Measurements from ENCODE around the gene ITPR1.

ITPR1 gene

GRCh38 chr3:4820296-4821121, 327.4 kb downstream of the ITPR1 start:
- no peak overlapping the region for H4K8ac ChIP-seq (ENCODE audit: low read depth, low read length)
- H2BK5ac ChIP-seq (ENCODE audit: low read length): no peak overlapping the region
- H3K36me3 ChIP-seq (ENCODE audit: control insufficient read depth, insufficient read depth, low read length): no peaks in the 10 kb centered on the region
- H3K4me2 ChIP-seq (ENCODE audit: low read length): no peak overlapping the region
- no peaks in the 10 kb centered on the region for H3K79me1 ChIP-seq (ENCODE audit: low read length)
- H3K9ac ChIP-seq (ENCODE audit: low read length): no peak overlapping the region
- no peak overlapping the region for H3K27ac ChIP-seq (ENCODE audit: low read depth, low read length)
- no peak for DNase-seq
- no peak overlapping the region for H3K4me3 ChIP-seq (ENCODE audit: low read length)
- no peak overlapping the region for H3K4ac ChIP-seq (ENCODE audit: low read depth, low read length)
- no peak overlapping the region for H3K18ac ChIP-seq (ENCODE audit: low read length)
- H2AK5ac ChIP-seq (ENCODE audit: low read length): no peak overlapping the region
- no peak overlapping the region for H3K23ac ChIP-seq (ENCODE audit: low read length)
- no peak overlapping the region for H2BK15ac ChIP-seq (replicated peaks; ENCODE audit: low read depth)
- no peaks in the 10 kb centered on the region for H3K27me3 ChIP-seq (ENCODE audit: insufficient read depth, low read length, poor library complexity)
- no peak overlapping the region for H2BK120ac ChIP-seq (ENCODE audit: low read depth, low read length)
- peaks cover 12% of the 10 kb centered on the region for H3K4me1 ChIP-seq (ENCODE audit: control insufficient read depth, low read depth, low read length)
- H3K56ac ChIP-seq (ENCODE audit: low read length): no peak overlapping the region
- no peak overlapping the region for H4K5ac ChIP-seq (ENCODE audit: low read length)
- H3K79me2 ChIP-seq (ENCODE audit: control insufficient read depth, insufficient read depth, low read length): no peaks in the 10 kb centered on the region
- WGBS (ENCODE audit: extremely low coverage, insufficient coverage, low lambda C conversion rate): no CpG with 5 or more reads among the region's 17 CpGs

- Histone ChIP-seq H3K4me2 (ENCODE audit: low read length) (no peak overlapping the region), H3K36me3 (ENCODE audit: control insufficient read depth, insufficient read depth, low read length) (no peaks in the 10 kb centered on the region), H3K56ac (ENCODE audit: low read length) (no peak overlapping the region), H2BK120ac (ENCODE audit: low read depth, low read length) (no peak overlapping the region), H3K18ac (ENCODE audit: low read length) (no peak overlapping the region), H3K23ac (ENCODE audit: low read length) (peak overlapping the region; percentile 37), H3K79me1 (ENCODE audit: low read length) (no peaks in the 10 kb centered on the region), H2BK15ac (replicated peaks; ENCODE audit: low read depth) (no peak overlapping the region), H3K4me3 (ENCODE audit: low read length) (no peak overlapping the region), H2AK5ac (ENCODE audit: low read length) (no peak overlapping the region), H3K79me2 (ENCODE audit: control insufficient read depth, insufficient read depth, low read length) (no peaks in the 10 kb centered on the region), H4K8ac (ENCODE audit: low read depth, low read length) (no peak overlapping the region), H2BK5ac (ENCODE audit: low read length) (no peak overlapping the region), H3K27me3 (ENCODE audit: insufficient read depth, low read length, poor library complexity) (no peaks in the 10 kb centered on the region), H3K27ac (ENCODE audit: low read depth, low read length) (no peak overlapping the region), H4K5ac (ENCODE audit: low read length) (no peak overlapping the region), H3K4me1 (ENCODE audit: control insufficient read depth, low read depth, low read length) (peaks cover 14% of the 10 kb centered on the region), H3K4ac (ENCODE audit: low read depth, low read length) (no peak overlapping the region), H3K9ac (ENCODE audit: low read length) (no peak overlapping the region)
- no CpG with 5 or more reads among the region's 2 CpGs for WGBS (ENCODE audit: extremely low coverage, insufficient coverage, low lambda C conversion rate)
- peak; percentile 55 for DNase-seq
Observed at GRCh38 chr3:4821338-4821737, 328.2 kb downstream of the ITPR1 start.

- no peak overlapping the region for H4K8ac ChIP-seq (ENCODE audit: low read depth, low read length)
- H2BK15ac ChIP-seq (replicated peaks; ENCODE audit: low read depth): no peak overlapping the region
- WGBS (ENCODE audit: extremely low coverage, insufficient coverage, low lambda C conversion rate): no CpG with 5 or more reads among the region's 11 CpGs
- H3K18ac ChIP-seq (ENCODE audit: low read length): no peak overlapping the region
- no peak overlapping the region for H3K4me3 ChIP-seq (ENCODE audit: low read length)
- H3K27ac ChIP-seq (ENCODE audit: low read depth, low read length): no peak overlapping the region
- no peaks in the 10 kb centered on the region for H3K79me2 ChIP-seq (ENCODE audit: control insufficient read depth, insufficient read depth, low read length)
- no peak overlapping the region for H2BK5ac ChIP-seq (ENCODE audit: low read length)
- no peak overlapping the region for H2AK5ac ChIP-seq (ENCODE audit: low read length)
- peaks cover 14% of the 10 kb centered on the region for H3K4me1 ChIP-seq (ENCODE audit: control insufficient read depth, low read depth, low read length)
- H4K5ac ChIP-seq (ENCODE audit: low read length): no peak overlapping the region
- H3K4me2 ChIP-seq (ENCODE audit: low read length): no peak overlapping the region
- H3K23ac ChIP-seq (ENCODE audit: low read length): no peak overlapping the region
- H3K56ac ChIP-seq (ENCODE audit: low read length): no peak overlapping the region
- H2BK120ac ChIP-seq (ENCODE audit: low read depth, low read length): no peak overlapping the region
- no peaks in the 10 kb centered on the region for H3K36me3 ChIP-seq (ENCODE audit: control insufficient read depth, insufficient read depth, low read length)
- H3K27me3 ChIP-seq (ENCODE audit: insufficient read depth, low read length, poor library complexity): no peaks in the 10 kb centered on the region
- DNase-seq: no peak
- H3K79me1 ChIP-seq (ENCODE audit: low read length): no peaks in the 10 kb centered on the region
- no peak overlapping the region for H3K4ac ChIP-seq (ENCODE audit: low read depth, low read length)
- no peak overlapping the region for H3K9ac ChIP-seq (ENCODE audit: low read length)
Observed at GRCh38 chr3:4821975-4822374, 328.8 kb downstream of the ITPR1 start.

GRCh38 chr3:4822568-4822967, 329.4 kb downstream of the ITPR1 start:
- H3K4me2 ChIP-seq (ENCODE audit: low read length): no peak overlapping the region
- no CpG with 5 or more reads among the region's 6 CpGs for WGBS (ENCODE audit: extremely low coverage, insufficient coverage, low lambda C conversion rate)
- no peak for DNase-seq

GRCh38 chr3:4823385-4823784, 330.2 kb downstream of the ITPR1 start:
- no CpG with 5 or more reads among the region's 1 CpG for WGBS (ENCODE audit: extremely low coverage, insufficient coverage, low lambda C conversion rate)
- no peak overlapping the region for H3K27ac ChIP-seq (ENCODE audit: low read depth, low read length)
- no peak overlapping the region for H3K23ac ChIP-seq (ENCODE audit: low read length)
- no peak overlapping the region for H3K4me2 ChIP-seq (ENCODE audit: low read length)
- no peaks in the 10 kb centered on the region for H3K79me2 ChIP-seq (ENCODE audit: control insufficient read depth, insufficient read depth, low read length)
- no peak for DNase-seq
- H3K56ac ChIP-seq (ENCODE audit: low read length): no peak overlapping the region
- no peak overlapping the region for H2AK5ac ChIP-seq (ENCODE audit: low read length)
- H3K4me1 ChIP-seq (ENCODE audit: control insufficient read depth, low read depth, low read length): peaks cover 14% of the 10 kb centered on the region
- no peak overlapping the region for H4K5ac ChIP-seq (ENCODE audit: low read length)
- no peaks in the 10 kb centered on the region for H3K27me3 ChIP-seq (ENCODE audit: insufficient read depth, low read length, poor library complexity)
- H2BK120ac ChIP-seq (ENCODE audit: low read depth, low read length): no peak overlapping the region
- H2BK5ac ChIP-seq (ENCODE audit: low read length): no peak overlapping the region
- no peak overlapping the region for H3K4me3 ChIP-seq (ENCODE audit: low read length)
- no peak overlapping the region for H2BK15ac ChIP-seq (replicated peaks; ENCODE audit: low read depth)
- H3K79me1 ChIP-seq (ENCODE audit: low read length): no peaks in the 10 kb centered on the region
- H3K36me3 ChIP-seq (ENCODE audit: control insufficient read depth, insufficient read depth, low read length): no peaks in the 10 kb centered on the region
- no peak overlapping the region for H3K4ac ChIP-seq (ENCODE audit: low read depth, low read length)
- H3K9ac ChIP-seq (ENCODE audit: low read length): no peak overlapping the region
- no peak overlapping the region for H3K18ac ChIP-seq (ENCODE audit: low read length)
- H4K8ac ChIP-seq (ENCODE audit: low read depth, low read length): no peak overlapping the region

More at GRCh38 chr3:4822568-4822967, 329.4 kb downstream of the ITPR1 start:
- Histone ChIP-seq H3K36me3 (ENCODE audit: control insufficient read depth, insufficient read depth, low read length) (no peaks in the 10 kb centered on the region), H3K79me1 (ENCODE audit: low read length) (no peaks in the 10 kb centered on the region), H3K23ac (ENCODE audit: low read length) (no peak overlapping the region), H3K4ac (ENCODE audit: low read depth, low read length) (no peak overlapping the region), H3K9ac (ENCODE audit: low read length) (no peak overlapping the region), H3K27ac (ENCODE audit: low read depth, low read length) (no peak overlapping the region), H4K5ac (ENCODE audit: low read length) (no peak overlapping the region), H3K4me3 (ENCODE audit: low read length) (no peak overlapping the region), H2AK5ac (ENCODE audit: low read length) (no peak overlapping the region), H2BK15ac (replicated peaks; ENCODE audit: low read depth) (no peak overlapping the region), H4K8ac (ENCODE audit: low read depth, low read length) (no peak overlapping the region), H3K27me3 (ENCODE audit: insufficient read depth, low read length, poor library complexity) (no peaks in the 10 kb centered on the region), H3K79me2 (ENCODE audit: control insufficient read depth, insufficient read depth, low read length) (no peaks in the 10 kb centered on the region), H2BK5ac (ENCODE audit: low read length) (no peak overlapping the region), H3K4me1 (ENCODE audit: control insufficient read depth, low read depth, low read length) (peaks cover 14% of the 10 kb centered on the region), H2BK120ac (ENCODE audit: low read depth, low read length) (no peak overlapping the region), H3K56ac (ENCODE audit: low read length) (no peak overlapping the region), H3K18ac (ENCODE audit: low read length) (no peak overlapping the region)
